Measurements from ENCODE around the gene CYP21A2. TPM values are rescaled to one million over a fixed set of nuclear protein-coding genes. Genes with fewer than 3 reads are reported as not detected.
A peak's percentile ranks its signal among the peaks of the same experiment; 100 is the strongest.
"Not testable (repeated sequence)": the region's sequence is repeated elsewhere in the genome, so short reads cannot be mapped to it uniquely, and the experiment has no call there.

The CYP21A2 gene
- total RNA-seq = under 1 TPM in 1 of 2 experiments, not detected in 1; 0.12 TPM

DNA sequence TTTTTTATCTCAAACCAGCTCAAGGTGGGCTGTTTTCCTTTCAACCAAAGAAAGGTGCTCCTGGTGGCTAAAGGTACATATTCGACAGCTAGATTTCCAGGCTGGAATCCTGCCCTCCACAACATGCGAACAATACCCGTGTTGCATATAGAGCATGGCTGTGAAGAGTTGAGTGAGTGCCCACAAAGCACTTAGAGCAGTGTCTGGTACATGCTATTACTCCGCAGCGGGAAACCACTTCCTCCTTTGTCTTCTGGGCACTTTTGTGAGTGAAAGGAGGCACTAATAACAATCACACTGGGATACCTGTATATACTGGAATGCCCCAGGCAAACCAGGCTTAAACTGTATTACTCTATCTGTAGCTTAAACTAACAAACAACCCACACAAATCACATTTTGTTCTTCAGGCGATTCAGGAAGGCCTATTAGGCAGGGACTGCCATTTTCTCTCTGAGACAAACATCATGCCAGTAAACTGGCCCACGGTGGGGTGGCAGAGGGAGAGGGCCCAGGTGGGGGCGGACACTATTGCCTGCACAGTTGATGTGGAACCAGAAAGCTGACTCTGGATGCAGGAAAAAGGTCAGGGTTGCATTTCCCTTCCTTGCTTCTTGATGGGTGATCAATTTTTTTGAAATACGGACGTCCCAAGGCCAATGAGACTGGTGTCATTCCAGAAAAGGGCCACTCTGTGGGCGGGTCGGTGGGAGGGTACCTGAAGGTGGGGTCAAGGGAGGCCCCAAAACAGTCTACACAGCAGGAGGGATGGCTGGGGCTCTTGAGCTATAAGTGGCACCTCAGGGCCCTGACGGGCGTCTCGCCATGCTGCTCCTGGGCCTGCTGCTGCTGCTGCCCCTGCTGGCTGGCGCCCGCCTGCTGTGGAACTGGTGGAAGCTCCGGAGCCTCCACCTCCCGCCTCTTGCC is at the start of gene CYP21A2:
Gene CYP21A2 (plus strand): TSS at position 818 of the 927 bp plus-strand sequence. CDS start 8 bp downstream, at position 826.
- DNase-seq, H3K36me3 Mint-ChIP-seq, H3K27me3 Mint-ChIP-seq, H3K9me3 Mint-ChIP-seq, H3K4me1 Mint-ChIP-seq, H3K4me3 Mint-ChIP-seq: not testable (repeated sequence)
- H3K27ac Mint-ChIP-seq = peak within 1 kb of the TSS; percentile 67

DNA sequence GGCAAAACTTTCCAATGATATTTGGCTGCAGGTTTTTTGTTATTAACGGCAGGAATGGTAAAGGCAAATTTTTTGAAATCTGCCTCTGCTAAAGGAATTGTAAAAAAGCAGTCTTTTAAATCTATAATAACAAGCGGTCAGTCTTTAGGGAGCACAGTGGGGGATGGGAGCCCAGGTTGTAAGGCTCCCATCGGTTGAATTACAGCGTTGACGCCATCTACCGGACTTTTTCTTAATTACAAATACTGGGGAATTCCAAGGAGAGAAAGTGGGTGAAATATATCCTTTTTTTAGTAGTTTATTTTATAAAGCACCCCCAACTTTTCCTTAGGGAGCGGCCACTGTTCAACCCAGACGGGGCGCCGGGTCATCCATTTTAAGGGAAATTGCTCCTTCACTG is 48.9 kb upstream of the CYP21A2 start:
- not testable (repeated sequence) for H3K27ac Mint-ChIP-seq, H3K4me1 Mint-ChIP-seq, H3K4me3 Mint-ChIP-seq, H3K36me3 Mint-ChIP-seq, H3K27me3 Mint-ChIP-seq, H3K9me3 Mint-ChIP-seq, DNase-seq

DNA sequence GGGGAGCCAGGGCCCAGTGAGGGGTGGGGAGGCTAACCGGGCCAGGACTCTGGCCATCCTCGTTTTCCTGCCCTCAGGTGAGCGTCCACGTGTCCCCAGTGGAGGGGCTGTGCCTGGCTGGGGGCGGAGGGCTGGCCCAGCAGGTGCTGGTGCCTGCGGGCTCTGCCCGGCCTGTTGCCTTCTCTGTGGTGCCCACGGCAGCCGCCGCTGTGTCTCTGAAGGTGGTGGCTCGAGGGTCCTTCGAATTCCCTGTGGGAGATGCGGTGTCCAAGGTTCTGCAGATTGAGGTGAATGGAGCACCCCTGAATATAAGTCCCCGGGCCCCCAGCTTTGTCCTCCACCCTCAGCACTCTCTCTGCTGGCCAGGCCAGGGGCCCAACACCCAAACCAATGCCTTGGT is 43.8 kb upstream of the CYP21A2 start:
- H3K9me3 Mint-ChIP-seq, H3K27me3 Mint-ChIP-seq, H3K36me3 Mint-ChIP-seq, H3K4me1 Mint-ChIP-seq, DNase-seq, H3K4me3 Mint-ChIP-seq, H3K27ac Mint-ChIP-seq: not testable (repeated sequence)

DNA sequence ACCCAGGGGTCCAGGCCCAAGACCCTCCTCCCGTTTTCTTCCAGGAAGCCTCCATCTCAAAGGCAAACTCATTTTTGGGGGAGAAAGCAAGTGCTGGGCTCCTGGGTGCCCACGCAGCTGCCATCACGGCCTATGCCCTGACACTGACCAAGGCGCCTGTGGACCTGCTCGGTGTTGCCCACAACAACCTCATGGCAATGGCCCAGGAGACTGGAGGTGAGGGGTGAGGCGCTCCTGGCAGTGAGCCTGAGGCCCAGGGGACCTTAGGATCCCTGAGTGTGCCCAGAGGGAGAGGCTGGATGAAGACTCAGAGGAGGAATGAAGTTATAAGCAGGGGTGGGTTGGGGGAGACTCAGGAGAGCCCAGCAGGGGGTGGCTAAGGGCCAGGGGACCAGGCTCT is 41.8 kb upstream of the CYP21A2 start:
- H3K4me3 Mint-ChIP-seq, DNase-seq, H3K27ac Mint-ChIP-seq, H3K4me1 Mint-ChIP-seq, H3K36me3 Mint-ChIP-seq, H3K9me3 Mint-ChIP-seq, H3K27me3 Mint-ChIP-seq: not testable (repeated sequence)

DNA sequence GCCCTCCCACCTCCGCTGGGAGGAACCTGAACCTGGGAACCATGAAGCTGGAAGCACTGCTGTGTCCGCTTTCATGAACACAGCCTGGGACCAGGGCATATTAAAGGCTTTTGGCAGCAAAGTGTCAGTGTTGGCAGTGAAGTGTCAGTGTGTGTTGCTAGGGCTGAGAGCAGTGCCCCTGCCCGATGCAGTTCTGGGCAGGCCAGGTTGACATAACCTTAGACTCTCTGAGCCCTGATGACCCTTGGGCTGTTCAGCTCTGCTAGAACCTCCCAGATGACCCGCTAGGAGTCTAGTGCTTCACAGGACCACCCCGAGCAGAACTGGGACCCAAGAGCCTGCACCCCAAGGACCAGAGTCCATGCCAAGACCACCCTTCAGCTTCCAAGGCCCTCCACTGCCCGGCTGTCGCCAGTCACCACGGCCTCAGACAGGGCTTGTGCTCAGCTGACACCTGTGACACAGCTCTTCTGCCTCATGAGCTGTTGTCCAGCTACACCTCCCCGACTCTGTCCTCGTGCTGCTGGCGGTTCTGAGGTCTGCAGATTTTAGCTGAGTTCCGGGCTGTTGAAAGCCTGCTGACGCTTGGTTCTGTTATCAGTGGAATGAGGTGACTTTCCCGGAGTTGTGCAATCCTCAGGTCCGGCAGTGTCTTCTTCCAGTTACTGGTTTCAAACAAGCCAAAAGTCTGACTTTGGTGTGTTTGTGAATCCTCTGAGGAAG is 35.5 kb upstream of the CYP21A2 start:
- H3K27ac Mint-ChIP-seq, H3K4me1 Mint-ChIP-seq, DNase-seq, H3K4me3 Mint-ChIP-seq, H3K9me3 Mint-ChIP-seq, H3K36me3 Mint-ChIP-seq, H3K27me3 Mint-ChIP-seq: not testable (repeated sequence)

DNA sequence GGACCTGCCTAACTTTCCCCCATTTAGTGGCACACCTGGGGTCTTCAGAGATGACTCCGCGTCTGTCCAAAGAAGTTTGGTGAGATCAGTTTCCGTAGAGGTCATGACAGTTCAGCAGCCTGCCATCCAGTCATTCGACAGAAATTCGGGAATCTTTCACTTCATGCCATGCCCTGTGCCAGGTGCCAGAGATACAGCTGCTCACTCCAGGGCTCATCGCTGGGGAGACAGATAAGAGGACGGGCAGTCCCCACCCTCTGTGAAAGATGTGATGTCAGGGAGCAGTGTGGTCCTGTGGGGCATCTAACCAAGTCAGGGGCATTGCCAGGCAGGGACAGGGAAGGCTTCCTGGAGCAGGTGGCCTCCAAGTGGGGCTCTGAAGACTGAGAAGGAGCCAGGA is 34.9 kb upstream of the CYP21A2 start:
- H3K36me3 Mint-ChIP-seq, DNase-seq, H3K27me3 Mint-ChIP-seq, H3K27ac Mint-ChIP-seq, H3K4me3 Mint-ChIP-seq, H3K4me1 Mint-ChIP-seq, H3K9me3 Mint-ChIP-seq: not testable (repeated sequence)

DNA sequence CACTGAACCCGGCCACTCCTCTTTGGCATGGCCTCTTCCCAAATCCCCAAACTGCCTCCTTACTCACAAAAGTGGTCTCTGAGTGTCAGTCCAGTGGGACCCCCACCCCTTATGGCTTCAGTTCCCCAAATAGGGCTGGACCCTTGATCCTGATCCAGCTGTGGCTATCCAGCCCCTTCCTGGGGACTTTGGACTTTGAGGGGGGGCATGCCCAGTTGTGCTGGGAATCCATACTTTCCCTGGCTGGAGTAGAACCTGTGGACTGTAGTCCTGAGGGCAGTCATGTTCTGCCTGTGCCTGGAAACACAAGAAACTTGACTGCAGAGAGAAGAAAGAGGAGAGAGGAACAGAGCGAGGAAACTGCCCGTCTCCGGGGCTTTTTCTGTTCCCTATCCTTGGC is 33.8 kb upstream of the CYP21A2 start:
- H3K4me3 Mint-ChIP-seq = not testable (repeated sequence)

DNA sequence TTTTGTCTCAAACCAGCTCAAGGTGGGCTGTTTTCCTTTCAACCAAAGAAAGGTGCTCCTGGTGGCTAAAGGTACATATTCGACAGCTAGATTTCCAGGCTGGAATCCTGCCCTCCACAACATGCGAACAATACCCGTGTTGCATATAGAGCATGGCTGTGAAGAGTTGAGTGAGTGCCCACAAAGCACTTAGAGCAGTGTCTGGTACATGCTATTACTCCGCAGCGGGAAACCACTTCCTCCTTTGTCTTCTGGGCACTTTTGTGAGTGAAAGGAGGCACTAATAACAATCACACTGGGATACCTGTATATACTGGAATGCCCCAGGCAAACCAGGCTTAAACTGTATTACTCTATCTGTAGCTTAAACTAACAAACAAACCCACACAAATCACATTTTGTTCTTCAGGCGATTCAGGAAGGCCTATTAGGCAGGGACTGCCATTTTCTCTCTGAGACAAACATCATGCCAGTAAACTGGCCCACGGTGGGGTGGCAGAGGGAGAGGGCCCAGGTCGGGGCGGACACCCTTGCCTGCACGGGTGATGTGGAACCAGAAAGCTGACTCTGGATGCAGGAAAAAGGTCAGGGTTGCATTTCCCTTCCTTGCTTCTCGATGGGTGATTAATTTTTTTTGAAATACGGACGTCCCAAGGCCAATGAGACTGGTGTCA is 33.2 kb upstream of the CYP21A2 start:
- H3K27me3 Mint-ChIP-seq, H3K9me3 Mint-ChIP-seq, H3K36me3 Mint-ChIP-seq, DNase-seq, H3K4me1 Mint-ChIP-seq, H3K4me3 Mint-ChIP-seq: not testable (repeated sequence)
- peak overlapping the region; percentile 38 for H3K27ac Mint-ChIP-seq

More for the DNA sequence above, 33.8 kb upstream of the CYP21A2 start:
- H3K4me1 Mint-ChIP-seq, H3K9me3 Mint-ChIP-seq, H3K36me3 Mint-ChIP-seq, DNase-seq, H3K27me3 Mint-ChIP-seq, H3K27ac Mint-ChIP-seq: not testable (repeated sequence)

DNA sequence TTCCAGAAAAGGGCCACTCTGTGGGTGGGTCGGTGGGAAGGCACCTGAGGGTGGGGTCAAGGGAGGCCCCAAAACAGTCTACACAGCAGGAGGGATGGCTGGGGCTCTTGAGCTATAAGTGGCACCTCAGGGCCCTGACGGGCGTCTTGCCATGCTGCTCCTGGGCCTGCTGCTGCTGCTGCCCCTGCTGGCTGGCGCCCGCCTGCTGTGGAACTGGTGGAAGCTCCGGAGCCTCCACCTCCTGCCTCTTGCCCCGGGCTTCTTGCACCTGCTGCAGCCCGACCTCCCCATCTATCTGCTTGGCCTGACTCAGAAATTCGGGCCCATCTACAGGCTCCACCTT is 32.7 kb upstream of the CYP21A2 start:
- not testable (repeated sequence) for H3K4me1 Mint-ChIP-seq, H3K27me3 Mint-ChIP-seq, H3K9me3 Mint-ChIP-seq, H3K36me3 Mint-ChIP-seq, H3K4me3 Mint-ChIP-seq, DNase-seq, H3K27ac Mint-ChIP-seq

DNA sequence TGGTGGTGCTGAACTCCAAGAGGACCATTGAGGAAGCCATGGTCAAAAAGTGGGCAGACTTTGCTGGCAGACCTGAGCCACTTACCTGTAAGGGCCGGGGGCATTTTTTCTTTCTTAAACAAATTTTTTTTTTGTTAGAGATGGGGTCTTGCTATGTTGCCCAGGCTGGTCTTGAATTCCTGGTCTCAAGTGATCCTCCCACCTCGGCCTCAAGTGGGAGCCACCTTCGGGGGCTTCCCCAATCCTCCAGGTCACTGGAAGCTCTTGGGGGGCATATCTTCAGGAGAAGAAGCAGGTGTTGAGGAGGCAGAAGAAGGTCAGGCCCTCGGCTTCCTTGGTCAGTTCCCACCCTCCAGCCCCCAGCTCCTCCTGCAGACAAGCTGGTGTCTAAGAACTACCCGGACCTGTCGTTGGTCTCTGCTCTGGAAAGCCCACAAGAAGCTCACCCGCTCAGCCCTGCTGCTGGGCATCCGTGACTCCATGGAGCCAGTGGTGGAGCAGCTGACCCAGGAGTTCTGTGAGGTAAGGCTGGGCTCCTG is 32.2 kb upstream of the CYP21A2 start:
- H3K4me3 Mint-ChIP-seq, H3K9me3 Mint-ChIP-seq, H3K4me1 Mint-ChIP-seq, H3K27me3 Mint-ChIP-seq, DNase-seq, H3K27ac Mint-ChIP-seq, H3K36me3 Mint-ChIP-seq: not testable (repeated sequence)

DNA sequence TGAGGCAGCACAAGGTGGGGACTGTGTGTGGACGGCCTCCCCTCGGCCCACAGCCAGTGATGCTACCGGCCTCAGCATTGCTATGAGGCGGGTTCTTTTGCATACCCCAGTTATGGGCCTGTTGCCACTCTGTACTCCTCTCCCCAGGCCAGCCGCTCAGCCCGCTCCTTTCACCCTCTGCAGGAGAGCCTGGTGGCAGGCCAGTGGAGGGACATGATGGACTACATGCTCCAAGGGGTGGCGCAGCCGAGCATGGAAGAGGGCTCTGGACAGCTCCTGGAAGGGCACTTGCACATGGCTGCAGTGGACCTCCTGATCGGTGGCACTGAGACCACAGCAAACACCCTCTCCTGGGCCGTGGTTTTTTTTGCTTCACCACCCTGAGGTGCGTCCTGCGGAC is 31.1 kb upstream of the CYP21A2 start:
- H3K4me3 Mint-ChIP-seq, H3K27me3 Mint-ChIP-seq, H3K36me3 Mint-ChIP-seq, H3K27ac Mint-ChIP-seq, H3K9me3 Mint-ChIP-seq, H3K4me1 Mint-ChIP-seq, DNase-seq: not testable (repeated sequence)

DNA sequence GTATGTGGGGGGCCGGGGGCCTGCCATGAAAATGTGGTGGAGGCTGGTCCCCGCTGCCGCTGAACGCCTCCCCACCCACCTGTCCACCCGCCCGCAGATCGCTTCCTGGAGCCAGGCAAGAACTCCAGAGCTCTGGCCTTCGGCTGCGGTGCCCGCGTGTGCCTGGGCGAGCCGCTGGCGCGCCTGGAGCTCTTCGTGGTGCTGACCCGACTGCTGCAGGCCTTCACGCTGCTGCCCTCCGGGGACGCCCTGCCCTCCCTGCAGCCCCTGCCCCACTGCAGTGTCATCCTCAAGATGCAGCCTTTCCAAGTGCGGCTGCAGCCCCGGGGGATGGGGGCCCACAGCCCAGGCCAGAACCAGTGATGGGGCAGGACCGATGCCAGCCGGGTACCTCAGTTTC is 30.2 kb upstream of the CYP21A2 start:
- not testable (repeated sequence) for H3K36me3 Mint-ChIP-seq, DNase-seq, H3K9me3 Mint-ChIP-seq, H3K4me3 Mint-ChIP-seq, H3K27ac Mint-ChIP-seq, H3K4me1 Mint-ChIP-seq, H3K27me3 Mint-ChIP-seq

DNA sequence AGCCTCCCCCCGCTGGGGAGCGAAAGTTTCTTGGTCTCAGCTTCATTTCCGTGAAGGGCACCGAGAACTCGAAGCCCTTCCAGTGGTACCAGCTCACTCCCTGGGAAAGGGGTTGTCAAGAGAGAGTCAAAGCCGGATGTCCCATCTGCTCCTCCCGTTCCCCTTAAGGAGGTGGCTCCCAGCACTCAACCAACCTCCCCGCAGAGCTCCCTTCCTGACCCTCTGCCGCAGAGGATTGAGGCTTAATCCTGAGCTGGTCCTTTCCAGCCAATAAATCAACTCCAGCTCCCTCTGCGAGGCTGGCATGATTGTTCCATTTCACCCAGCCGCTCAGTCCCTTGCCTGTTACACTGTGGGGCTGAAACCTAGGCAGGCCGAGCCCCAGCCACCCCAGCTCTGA is 29.6 kb upstream of the CYP21A2 start:
- H3K9me3 Mint-ChIP-seq, H3K27ac Mint-ChIP-seq: not testable (repeated sequence)

DNA sequence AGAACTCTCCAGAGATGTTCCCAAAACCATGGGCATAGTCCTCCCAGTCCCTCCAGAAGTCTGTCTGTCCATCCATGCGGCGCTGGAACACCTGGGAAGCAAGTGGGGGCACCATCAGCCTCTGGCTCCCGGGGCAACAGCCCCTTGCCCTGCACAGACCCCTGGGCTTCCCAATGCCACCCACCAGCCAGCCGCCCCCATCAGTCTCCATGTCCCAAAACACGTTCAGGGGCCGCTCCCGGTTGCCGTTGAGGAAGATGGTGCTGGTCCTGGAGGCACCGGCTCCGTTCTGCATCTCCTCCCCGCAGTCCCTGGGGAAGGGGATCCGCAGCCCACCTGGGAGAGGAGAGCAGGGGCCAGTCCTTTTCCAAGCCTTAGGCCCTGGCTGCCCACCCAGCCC is 28.7 kb upstream of the CYP21A2 start:
- not testable (repeated sequence) for H3K4me1 Mint-ChIP-seq, DNase-seq, H3K27me3 Mint-ChIP-seq, H3K36me3 Mint-ChIP-seq, H3K27ac Mint-ChIP-seq, H3K9me3 Mint-ChIP-seq, H3K4me3 Mint-ChIP-seq

More for the DNA sequence above, 29.6 kb upstream of the CYP21A2 start:
- H3K4me1 Mint-ChIP-seq, DNase-seq, H3K4me3 Mint-ChIP-seq, H3K36me3 Mint-ChIP-seq, H3K27me3 Mint-ChIP-seq: not testable (repeated sequence)

DNA sequence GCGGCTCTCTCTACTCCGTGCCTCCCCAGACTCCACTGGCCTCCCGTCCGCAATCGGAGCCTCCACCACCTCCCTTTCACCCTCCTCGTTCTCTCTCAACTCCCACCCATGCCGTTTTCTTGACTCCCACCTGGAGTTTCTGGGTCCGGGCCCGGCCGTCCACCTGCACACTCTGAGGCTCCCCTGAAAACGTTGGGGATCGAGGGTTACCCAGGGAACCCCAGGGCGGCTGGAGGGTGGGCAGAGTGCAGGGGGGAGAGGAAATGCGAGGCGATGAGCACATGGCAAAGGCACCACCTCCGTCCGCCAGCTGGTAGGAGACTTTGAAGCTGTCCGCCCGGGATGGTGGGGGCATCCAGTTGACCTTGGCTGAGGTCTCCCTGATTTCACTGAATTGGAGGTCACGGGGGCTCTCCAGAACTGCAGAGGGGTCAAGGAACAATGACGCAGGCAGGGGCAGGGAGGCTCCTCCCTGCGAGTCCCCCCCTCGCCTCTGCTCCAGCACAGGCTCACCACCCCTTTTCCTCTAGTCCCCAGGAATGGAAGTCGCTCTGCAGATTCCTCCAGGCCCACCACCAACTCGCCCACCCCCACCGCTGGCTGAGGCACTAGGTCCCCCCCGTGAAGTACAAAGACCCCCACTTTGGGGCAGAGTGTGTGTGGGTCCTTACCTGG is 27.2 kb upstream of the CYP21A2 start:
- H3K27me3 Mint-ChIP-seq, H3K4me3 Mint-ChIP-seq, H3K27ac Mint-ChIP-seq, H3K4me1 Mint-ChIP-seq, H3K36me3 Mint-ChIP-seq, H3K9me3 Mint-ChIP-seq, DNase-seq: not testable (repeated sequence)
